DMS 273 (cell line): ENCODE measurements around the gene ARFGAP1.
"Not testable (repeated sequence)": the region's sequence is repeated elsewhere in the genome, so short reads cannot be mapped to it uniquely, and the experiment has no call there.

Experiments
- DNase-seq: peaks from one replicate; lab custom pipeline; 2025; ENCODE audit not compliant: unreplicated experiment; lab: John Stamatoyannopoulos, UW

Gene ARFGAP1

GRCh38 chr20:63290136-63290676, 17.6 kb downstream of the ARFGAP1 start:
- no peak for DNase-seq

DNA sequence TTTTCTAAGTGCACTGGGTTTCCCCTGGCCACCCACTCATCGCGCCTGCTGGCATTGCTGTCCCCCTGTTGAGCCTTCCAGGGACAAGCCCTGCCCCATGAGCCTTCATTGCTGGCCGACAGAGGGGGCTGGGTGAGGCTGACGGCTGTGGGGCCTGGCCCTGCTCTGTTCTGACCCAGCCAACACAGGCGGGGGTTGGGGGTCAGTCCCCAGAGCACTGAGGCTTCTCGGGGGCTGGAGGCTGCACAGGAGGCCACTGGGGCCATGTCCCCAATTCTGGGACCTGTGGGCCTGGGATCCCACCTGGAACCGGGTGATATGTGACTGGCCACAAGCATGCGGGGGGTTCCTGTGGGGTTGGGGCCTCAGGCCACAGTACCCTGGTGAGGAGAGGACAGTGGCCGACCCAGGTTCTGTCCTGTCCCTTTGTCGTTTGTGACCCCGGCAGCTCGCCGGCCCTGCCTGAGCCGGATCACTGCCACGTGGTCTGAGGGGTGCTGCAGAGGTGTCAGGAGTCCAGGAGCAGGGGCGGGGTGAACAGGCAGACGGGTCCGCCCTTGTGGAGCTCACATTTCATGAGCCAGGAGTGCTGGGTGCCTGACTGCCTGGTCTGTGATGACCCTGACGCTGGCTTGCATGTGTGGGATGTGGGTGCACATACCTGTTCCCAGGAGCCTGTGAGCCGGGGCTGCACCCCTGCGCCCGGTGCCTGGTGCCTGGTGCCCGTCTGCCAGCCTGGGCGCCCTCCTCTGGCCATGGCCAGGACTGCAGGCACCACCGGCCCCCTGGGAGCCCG, 18.3 kb downstream of the ARFGAP1 start:
- DNase-seq, result peak; percentile 75

DNA sequence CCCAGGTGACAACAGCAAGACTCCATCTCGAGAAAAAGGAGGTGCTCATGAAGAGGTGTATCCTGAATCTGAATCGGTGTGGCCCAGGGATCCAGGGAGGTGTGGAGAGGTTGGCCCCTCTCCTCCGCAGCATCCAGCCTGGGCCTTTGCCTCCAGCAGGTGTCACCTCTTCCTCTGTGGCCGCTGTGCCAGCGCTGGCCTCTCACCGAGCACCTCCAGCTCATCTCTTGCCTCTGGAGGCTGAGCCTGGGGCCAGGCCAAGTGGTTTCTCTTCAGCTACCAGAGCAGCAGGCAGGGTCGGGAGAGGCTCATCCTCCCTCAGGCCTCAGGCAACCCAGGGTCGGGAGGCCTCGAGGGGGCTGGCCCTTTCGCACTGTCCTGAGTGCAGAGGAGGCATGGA, 19.2 kb downstream of the ARFGAP1 start:
- DNase-seq, result peak; percentile 37

DNA sequence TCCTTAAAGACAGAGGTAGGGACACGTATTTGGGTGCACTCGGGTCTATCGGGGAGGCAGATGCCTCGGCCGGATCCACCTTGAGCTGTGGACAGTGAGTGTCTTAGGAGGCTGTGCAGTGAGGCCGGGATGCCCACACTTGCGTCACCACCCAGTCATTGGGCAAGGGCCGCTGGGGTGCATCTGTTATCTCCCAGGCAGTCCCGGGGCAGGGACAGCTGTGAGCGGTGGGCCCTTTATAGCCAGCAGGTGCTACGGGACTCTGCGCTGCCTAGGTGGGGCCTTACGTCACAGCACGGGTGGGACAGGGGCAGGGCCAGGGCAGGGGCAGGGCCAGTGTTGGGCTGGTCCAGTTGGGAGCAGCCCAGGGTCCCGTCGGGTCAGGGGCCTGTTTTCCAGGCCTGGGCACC, 19.7 kb downstream of the ARFGAP1 start:
- no peak for DNase-seq

DNA sequence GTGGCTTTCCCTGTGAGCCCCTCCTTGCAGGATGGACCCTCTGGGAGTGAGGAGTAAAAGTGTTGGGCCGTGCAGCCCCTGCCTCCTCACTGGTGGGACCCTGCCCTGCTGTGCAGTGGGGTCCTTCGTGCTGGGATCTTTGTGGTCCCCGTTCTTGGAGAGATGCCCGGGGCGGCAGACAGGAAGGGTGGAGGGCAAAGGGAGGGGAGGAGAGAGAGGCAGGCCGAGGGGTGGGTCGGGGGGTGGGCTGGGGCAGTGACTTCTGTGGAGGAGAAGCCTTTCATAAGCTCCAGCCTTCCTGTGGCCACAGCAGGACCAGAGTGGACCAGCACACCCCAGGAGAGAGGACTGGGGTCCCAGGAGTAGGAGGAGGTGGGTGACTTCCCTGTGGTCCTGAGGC, 20.3 kb downstream of the ARFGAP1 start, which contains the start of gene COL20A1:
Gene COL20A1 (plus strand): TSS at position 283 of the 400 bp plus-strand sequence. CDS start 1,922 bp downstream, outside the sequence.
- DNase-seq, result no peak

DNA sequence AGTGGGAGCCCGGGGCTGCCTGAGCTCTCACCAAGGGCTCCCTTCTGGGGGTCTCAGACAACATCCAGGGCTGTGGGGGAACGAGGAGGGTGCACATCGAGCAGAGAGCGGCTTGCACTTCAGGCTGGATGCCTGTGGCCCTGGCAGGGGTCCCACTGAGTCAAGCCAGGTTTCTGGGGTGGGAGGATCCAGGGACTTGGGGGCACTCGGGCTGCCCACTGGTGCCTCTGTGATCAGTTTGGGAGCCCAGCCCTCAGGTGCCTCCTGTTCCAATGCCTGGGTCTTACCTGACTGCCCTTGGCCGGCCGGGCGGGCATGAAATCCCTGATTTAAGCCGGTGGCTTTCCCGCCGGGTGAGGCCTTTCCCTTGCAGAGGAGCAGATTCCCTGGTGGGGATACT, 20.8 kb downstream of the ARFGAP1 start:
- no peak for DNase-seq

DNA sequence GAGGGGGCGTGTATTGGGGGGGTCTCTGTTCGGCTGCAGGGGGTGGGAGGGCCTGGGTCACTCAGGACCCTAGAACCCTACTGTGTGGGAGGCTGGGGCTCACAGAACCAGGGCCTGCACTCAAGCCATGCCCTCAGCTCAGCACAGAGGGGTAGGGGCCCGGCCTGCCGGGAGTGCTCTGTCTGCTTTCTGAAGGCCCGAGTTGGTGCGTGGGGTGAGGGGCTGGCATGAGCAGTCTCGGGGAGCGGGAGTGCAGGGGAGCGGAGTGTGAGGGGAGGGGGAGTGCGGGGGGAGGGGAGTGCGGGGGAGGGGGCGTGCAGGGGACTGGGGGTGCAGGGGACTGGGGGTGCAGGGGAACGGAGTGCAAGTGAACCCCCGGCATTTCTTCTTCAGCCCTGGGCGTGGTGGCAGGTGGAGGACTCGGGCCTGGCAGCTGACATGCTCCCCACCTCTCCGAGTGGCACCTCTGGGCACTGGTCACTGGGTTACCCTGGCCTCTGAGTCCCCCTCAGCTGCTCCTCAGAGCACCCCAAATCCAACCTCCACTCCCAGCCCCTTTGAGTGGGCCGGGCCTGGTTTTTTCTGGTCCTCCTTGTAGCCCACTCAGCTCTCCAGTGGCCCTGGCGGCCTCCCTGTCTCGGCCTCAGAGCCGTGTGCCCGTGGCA, 21.4 kb downstream of the ARFGAP1 start:
- DNase-seq, result peak; percentile 40

GRCh38 chr20:63294536-63294900, 21.9 kb downstream of the ARFGAP1 start:
- DNase-seq, result no peak

- DNase-seq, result no peak
Measured at GRCh38 chr20:63295018-63295417, 22.4 kb downstream of the ARFGAP1 start.

GRCh38 chr20:63295422-63295821, 22.8 kb downstream of the ARFGAP1 start:
- DNase-seq, result no peak

DNA sequence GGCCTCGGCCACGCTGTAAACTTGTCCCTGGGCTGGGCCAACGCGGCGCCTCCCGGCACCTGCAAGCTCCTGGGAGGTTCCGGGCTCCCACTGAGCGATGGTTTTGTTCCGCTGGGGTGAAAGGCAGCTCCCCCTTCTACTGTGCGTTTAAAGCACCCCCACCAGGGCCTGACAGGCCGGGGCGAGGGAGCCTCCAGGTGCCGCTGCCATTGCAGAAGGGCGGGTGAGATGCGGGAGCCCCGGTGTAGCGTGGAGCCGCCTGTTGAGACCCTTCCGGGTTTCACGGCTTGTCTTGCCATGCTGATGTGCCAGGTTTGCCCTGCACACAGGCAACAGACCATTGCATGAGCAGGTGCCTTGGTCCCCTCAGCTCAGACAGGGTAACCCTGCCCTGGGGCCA, 23.2 kb downstream of the ARFGAP1 start:
- DNase-seq, result no peak

- no peak for DNase-seq
Measured at GRCh38 chr20:63296531-63297299, 24.1 kb downstream of the ARFGAP1 start.

GRCh38 chr20:63297371-63297781, 24.8 kb downstream of the ARFGAP1 start:
- DNase-seq, result no peak

GRCh38 chr20:63297796-63298572, 25.4 kb downstream of the ARFGAP1 start:
- DNase-seq, result no peak

DNA sequence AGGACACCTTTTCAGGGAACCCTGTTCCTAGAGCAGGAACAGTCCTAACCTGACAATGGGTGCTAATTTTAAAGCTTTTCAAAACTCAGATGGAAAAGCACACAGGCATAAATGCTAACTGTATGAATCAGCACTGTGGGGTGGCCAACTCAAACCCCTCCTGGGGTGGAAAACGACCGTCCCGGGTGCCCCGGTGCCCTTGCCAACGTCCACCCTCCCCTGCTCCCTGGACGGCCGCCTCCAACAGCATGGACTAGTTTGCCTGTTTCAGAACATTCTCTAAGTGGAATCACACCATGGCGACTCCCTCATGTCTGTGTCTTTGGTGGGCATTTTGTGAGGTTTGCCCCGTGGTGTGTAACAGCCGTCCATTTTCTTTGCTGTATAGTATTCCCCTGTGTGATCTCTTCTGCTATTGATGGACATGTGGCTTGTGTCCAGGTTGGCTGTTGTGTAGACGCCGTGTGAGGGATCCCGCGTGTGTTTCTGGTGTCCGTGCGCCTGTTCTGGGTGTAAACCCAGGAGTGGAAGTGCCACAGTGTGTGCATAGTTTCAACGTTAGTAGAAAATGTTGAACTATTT, 26.2 kb downstream of the ARFGAP1 start:
- no peak for DNase-seq

GRCh38 chr20:63301671-63302070, 29.1 kb downstream of the ARFGAP1 start:
- no peak for DNase-seq

- DNase-seq, result no peak
Measured at GRCh38 chr20:63303095-63303666, 30.6 kb downstream of the ARFGAP1 start.

GRCh38 chr20:63305393-63305792, 32.8 kb downstream of the ARFGAP1 start:
- no peak for DNase-seq

DNA sequence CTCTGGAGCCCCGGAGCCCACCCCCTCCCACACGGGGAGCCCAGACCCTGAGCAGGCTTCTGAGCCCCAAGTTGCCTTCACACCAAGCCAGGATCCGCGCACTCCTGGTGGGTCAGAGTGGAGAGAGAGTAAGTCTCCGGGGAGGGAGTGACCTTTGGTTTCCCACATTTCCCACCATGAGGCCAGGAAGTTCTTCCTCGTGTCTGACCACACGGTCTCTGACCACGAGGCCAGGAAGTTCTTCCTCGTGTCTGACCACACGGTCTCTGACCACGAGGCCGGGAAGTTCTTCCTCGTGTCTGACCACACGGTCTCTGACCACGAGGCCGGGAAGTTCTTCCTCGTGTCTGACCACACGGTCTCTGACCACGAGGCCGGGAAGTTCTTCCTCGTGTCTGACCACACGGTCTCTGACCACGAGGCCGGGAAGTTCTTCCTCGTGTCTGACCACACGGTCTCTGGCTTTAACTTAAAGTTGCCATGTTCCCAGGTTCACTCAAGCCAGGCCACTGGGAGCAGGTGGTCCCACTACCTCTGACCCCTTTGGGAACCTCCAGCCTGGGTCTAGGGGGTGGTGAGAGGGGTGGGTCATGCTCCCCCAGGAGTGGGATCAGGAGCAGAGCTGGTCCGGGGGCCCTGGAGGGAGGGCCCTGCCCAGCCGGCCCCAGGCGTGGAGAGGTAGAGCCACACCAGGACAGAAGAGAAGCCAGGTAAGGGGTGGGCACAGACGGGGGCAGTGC, 33.5 kb downstream of the ARFGAP1 start:
- not testable (repeated sequence) for DNase-seq
